NCI-H1092 treated with DMSO at 0.1 percent for 48 hours (cell line): ENCODE measurements around the gene KRTAP5-6.
"Not testable (repeated sequence)": the region's sequence is repeated elsewhere in the genome, so short reads cannot be mapped to it uniquely, and the experiment has no call there.

ENCODE experiments used
- DNase-seq: peaks from one replicate; lab custom pipeline; 2025; lab: John Stamatoyannopoulos, UW

The KRTAP5-6 gene

GRCh38 chr11:1661454-1662269, 35.3 kb upstream of the KRTAP5-6 start:
- DNase-seq = not testable (repeated sequence)

DNA sequence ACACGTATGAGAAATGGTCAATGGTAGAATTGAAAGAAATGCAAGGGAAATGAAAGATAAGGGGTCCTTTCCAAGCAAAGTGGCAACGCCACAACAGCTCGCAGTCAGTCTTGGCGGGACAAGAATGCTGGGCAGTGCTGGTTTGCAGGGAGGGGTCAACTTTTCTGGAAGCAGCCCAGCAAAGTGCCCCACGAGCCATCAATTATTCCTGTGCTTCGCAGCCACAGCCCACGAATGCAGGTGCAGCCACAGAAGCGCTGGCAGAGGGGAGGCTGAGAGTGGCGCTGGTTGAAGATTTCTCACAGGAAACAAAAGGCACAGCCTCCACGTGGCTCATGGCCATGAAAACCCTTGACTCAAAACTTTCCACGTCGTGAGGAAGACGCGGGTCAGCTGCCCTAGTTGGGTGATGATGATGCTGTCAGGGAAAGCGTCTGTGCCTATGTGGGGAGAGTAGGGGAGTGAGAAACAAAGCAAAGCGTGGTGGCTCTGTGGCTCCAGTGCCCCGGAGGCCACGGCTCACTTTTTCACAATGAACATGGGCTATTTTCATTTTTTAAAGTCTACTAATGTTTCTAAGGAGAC, 34.2 kb upstream of the KRTAP5-6 start:
- DNase-seq = not testable (repeated sequence)

DNA sequence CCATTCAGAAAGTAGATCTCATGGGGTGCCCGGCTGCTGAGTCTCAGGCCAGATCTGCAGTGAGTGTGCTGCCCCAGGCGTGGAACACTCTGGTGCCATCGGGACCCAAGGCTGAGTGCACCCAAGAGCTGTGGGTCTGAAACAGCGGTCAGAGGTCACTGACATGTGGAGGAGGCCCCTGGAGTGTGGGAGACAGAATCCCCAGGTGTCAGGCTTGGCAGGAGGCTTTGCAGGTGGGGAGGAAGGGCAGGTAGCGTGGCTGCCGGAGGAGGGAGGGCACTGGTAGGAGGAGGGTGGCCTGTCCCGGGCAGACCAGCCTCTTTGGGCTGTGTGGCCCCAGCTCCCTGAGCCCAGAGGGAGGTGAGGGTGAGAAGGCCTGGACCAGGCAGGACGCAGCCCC, 31.7 kb upstream of the KRTAP5-6 start:
- no peak for DNase-seq

DNA sequence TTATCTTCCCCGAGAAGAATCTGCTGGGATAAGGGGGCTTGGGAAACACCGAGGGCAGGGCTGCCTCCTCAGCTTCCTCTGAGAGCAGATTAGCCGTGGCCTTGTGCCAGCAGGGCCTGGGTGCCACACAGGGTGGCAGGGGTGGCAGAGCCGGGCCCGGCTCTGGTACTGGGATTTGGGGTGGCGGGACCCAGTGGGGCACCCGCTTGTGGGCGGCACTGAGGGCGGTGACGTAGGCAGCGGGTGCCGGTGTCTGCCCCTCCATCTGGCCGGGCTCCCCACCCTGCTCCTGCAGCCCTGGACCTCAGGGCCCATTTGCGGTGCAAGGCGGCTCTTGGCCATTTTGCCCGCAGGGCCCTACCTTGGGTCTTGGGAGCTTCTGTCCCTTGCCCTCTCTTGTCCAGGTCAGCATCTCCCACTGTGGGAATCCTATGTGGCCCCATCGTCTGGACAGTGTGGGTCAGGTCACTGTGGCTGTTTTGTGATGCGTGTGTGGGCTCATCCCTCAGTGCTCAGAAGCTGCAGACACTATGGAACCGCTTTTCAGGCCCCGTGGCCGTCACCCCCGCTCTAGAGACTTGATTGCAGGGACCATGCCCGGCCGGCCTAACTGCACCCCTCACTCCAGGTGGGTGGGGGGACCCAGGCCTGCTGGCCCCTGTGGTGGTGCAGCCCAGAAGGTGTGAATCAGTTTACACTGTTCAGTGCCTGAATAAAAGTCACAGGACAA, 29.7 kb upstream of the KRTAP5-6 start:
- no peak for DNase-seq

- no peak for DNase-seq
Observed at GRCh38 chr11:1667906-1668305, 29.1 kb upstream of the KRTAP5-6 start.

DNA sequence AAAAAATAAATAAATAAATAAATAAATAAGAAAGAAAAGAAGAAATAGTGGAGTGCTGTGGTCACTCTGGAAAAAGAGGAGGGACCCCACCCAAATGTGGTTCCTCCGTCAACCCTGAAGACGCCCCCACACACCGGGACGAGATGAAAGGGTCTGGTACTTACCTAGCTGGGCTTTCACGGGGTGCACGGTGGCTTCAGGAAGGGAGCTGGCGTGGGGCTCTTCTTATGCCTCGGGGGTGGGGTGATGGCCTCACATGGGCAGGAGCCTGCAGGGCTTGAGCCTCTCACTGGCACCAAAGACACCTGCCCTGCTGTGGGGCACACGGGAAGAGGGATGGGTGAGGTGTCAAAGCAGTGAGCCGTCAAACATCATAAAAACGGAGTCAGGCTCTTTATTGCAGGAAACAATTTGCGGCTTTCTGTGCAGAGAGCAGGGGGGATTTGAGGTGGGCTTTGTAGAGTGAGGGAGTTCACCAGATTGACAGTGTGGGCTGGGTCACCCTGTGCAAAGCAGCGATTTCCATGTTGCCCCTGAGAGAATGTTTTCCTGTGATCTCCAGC, 28.0 kb upstream of the KRTAP5-6 start:
- DNase-seq = no peak

DNA sequence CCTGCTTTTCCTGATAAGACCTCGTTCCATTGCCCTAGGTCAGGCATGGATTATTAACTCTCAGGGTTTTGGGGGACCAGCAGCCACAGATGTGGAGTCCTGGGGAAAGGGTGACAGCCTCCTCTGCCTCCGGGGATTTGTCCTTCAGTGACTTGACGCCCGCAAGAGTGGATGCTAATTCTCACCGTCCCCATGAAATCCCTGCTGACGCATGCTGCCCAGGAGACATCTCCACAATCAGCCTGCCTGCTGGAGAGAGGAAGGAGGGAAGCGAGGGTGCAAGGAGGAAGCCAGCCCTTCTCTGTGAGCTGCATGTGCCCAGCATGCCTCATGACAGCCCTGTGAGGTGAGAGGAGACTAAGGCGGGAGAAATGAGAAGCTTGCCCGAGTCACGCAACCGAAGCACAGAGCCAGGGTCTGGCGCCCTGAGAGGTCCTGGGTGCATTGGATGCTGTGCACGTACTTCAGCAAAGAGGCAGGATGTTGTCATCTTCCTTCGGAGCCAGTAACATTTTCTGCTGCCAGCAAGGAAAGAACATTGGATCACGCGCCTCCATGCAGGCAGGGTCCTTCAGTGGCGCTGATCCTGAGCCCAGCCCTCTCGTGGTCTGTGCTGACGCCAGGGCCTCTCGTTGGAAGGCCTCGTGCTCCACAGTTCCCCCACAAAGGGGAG, 27.3 kb upstream of the KRTAP5-6 start:
- no peak for DNase-seq

GRCh38 chr11:1670457-1670856, 26.5 kb upstream of the KRTAP5-6 start:
- DNase-seq = not testable (repeated sequence)

- DNase-seq = no peak
Observed at GRCh38 chr11:1670905-1671371, 26.1 kb upstream of the KRTAP5-6 start.

DNA sequence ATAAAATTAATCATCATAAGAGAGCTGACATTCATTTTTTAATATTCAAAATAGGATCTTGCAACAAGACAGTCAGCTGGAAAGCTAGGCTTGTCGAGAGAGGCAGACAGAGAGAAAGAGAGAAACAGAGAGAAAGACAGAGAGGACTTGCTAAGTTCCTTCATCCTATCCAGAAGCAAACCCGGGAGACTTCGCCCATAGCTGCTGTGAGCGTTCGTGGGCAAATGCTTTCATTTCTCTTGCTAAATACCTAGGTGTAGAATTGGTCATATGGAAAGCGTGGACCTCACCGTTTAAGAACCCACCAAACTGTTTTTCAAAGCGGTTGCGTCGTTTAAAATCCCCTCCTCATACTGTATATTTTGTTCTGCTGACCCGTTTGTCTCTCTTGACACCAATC, 25.3 kb upstream of the KRTAP5-6 start:
- no peak for DNase-seq

- DNase-seq = no peak
Observed at GRCh38 chr11:1672613-1673350, 24.2 kb upstream of the KRTAP5-6 start.

GRCh38 chr11:1673446-1674172, 23.4 kb upstream of the KRTAP5-6 start:
- DNase-seq = no peak

DNA sequence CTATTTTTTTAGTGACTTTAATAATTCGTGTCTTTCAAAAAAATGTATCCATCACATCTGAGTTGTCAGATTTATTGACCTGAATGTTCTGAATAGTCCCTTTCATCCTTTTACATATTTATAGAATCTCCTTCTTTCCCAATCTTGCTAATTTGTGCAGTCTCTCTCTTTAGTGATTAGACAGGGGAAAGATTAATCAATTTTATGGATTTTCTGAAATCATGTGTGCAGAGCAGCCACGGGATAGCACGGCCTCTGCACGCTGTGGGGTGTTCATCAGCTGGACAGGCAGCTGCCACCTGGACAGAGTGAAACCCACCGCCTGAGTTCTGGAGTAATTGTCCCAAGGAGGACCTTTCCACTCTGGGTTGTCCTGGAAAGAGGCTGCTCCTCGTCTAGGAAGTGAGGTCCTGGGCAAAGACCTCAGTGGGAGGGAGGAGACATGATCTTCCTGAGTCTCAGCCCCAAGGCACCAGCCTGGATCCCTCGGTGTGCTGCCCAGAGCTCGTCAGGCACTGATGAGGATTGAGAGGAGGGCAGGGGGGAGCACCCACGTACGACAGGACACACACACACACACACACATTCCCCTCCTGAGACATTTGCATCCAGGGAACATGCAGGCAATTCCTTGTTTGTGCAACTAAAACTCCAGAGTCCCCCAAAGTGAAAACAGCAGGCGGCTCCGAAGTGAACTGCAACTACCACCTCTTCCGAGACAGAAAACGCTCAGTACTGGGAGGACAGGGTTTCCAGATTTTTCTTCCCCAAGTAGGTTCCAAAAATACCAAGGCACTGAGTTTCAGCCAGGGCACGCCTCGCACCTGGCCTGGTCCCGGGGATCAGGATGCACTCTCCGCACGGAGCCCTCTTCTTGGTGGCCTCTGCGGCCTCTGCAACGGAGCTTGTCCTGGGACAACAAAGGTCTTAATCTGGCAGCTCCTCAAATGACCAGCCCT, 22.5 kb upstream of the KRTAP5-6 start:
- DNase-seq = no peak

GRCh38 chr11:1675536-1676228, 21.3 kb upstream of the KRTAP5-6 start:
- DNase-seq = no peak

GRCh38 chr11:1676229-1676740, 20.7 kb upstream of the KRTAP5-6 start:
- DNase-seq = no peak

DNA sequence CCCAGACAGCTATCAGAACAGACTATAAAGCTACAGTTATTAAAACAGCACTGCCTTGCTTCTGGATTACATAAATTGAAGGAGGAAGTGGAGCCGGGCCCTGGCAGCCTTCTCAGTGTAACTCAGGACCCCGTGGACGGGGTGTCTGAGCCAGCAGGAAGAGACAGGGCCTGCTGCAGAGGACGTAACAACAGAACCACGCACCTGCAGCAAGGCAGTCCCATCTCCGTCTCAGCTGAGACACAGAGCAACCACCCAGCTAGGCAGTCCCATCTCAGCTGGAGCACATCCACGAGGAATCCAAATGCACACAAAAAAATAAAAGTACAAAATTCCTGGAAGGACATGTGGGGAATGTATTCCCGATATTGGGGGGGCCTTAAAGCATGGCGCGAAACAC, 17.1 kb upstream of the KRTAP5-6 start:
- DNase-seq = no peak

DNA sequence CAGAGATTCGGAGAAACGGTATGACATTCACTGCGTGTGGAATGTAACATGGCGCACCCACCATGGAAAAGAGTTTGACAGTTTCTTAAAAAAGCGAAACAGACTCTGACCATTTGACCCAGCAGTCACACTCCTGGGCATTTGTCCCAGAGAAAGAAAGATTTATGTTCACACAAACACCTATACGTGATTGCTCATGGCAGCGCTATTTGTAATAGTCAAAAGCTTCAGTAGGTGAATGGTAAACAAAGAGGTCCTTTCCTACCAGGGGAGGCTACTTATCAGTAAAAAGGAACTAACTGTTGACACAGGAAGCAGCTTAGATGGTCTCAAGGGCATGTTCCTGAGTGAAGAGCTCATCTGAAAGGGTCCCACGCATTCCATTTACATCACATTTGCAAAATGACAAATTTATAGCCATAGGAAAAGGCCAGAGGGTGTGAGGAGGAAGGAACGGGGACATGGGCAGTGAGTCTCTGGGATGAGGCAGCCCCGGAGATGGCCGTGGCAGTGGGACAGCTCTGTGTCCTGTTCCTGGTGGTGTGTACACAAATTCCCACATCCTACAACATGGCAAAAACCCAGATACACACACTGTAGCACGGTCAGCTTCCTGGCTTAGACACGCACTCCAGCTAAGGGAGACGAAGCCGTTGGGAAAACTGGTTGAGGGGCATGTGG, 14.6 kb upstream of the KRTAP5-6 start:
- peak; percentile 13 for DNase-seq

- DNase-seq = not testable (repeated sequence)
Observed at GRCh38 chr11:1683216-1683615, 13.8 kb upstream of the KRTAP5-6 start.
